NOMO-1 (cell line): ENCODE results near the gene RPS25.
"Not testable (repeated sequence)": the region's sequence is repeated elsewhere in the genome, so short reads cannot be mapped to it uniquely, and the experiment has no call there.

ENCODE experiments used
- DNase-seq, 2 experiments: peaks; one replicate each; lab custom pipeline; 2025; ENCODE audit not compliant: unreplicated experiment in 2 of 2; lab: John Stamatoyannopoulos, UW

The RPS25 gene

DNA sequence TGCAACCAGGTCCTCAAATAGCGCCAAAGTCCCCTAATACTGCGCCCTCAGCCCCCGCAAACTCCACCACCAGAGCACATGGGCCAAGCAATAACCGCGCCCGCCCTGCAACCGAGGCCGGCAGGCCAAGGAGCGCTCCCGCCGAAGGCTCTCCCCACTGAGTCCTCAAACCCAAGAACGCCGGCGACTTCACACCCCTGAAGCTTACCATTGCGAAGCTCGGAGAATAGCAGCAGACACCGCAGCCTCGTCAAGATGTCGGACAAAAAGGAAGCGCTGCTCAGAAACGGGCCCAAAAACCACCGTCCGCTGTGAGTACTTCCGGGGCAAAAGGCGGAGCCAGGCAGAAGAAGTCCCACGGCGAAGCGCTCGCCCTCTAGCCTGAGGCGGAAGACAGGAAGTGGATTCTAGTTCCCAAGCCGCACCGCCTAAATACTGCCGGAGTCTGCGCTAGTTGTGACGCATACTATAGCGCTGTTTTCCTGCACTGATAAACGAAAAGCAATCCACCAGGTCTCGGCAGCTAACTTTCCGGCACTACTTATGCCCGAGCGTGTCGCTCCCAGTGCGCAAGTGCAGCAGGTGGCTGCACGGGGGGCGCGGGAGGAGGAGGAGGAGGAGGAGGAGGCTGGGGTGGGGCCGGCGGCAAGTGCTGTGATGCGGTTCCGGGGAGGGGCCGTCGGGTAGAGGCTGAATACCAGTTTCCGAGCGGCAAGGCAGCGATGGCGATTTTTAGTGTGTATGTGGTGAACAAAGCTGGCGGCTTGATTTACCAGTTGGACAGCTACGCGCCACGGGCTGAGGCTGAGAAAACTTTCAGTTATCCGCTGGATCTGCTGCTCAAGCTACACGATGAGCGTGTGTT lies at the start of gene RPS25, which contains the start of gene TRAPPC4:
Gene RPS25, minus strand, starts transcription at position 270 of the 865 bp plus-strand sequence. Its CDS starts 59 bp downstream, at position 211.
Gene TRAPPC4, plus strand, starts transcription at position 693 of the 865 bp plus-strand sequence. Its CDS starts 30 bp downstream, at position 723.
- DNase-seq: peak; percentile 94 to 97

DNA sequence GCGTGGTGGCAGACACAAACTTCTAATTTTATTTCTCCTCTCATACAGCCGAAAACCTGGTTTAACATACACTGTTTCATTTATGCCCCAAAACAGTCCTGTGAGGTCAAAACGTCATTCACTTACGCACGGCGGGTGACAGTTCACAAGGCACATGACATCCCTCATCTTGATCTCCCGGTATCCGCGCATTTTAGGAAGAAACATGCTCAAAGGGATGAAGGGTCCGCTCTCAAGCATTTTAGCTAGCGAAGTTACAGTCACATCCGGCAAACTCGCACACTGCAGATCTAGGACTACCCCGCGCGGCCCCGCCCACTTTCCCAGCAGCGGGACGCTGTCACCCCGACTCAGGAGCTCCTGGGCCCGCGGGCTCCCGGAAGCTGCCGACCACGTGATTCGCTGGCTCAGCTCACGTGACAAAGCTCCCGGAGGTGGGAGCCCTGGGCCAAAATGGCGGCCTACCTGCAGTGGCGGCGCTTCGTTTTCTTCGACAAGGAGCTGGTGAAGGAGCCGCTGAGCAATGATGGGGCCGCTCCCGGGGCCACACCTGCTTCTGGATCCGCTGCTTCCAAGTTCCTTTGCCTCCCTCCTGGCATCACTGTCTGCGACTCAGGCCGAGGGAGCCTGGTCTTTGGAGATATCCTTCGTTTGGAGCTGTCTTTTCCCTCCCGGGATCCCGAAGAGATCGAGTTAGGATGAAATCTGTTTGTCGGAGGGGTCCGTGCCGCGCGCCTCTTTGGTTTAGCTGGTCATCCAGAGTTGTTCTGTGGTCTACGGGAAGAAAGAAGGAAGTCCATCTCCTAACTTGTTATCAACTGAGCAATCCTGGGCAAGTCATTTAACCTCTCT lies 49.5 kb upstream of the RPS25 start, which contains the start of gene VPS11:
Gene VPS11, plus strand, starts transcription at position 448 of the 852 bp plus-strand sequence. Its CDS starts 6 bp downstream, at position 454.
- DNase-seq: peak; percentile 96 to 97

DNA sequence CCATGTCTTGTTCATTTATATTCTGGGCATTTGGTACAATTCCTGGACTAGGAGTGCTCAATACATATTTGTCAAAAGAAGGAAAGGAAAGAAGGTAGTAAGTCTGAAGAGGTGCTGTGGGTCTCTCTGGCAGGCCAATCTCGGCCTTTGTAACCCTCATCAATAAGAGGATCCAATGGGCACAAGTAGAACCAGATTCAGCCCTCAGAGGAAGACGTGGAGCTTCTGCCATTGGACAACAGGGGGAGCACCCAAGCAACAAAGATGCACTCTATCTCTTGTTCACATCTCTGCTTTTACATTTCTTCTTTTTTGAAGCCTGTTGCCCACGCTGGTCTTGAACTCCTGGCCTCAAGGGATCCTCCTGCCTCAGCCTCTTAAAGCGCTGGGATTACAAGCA lies 47.2 kb upstream of the RPS25 start:
- DNase-seq: peak in 1 of 2 experiments; percentile 43

DNA sequence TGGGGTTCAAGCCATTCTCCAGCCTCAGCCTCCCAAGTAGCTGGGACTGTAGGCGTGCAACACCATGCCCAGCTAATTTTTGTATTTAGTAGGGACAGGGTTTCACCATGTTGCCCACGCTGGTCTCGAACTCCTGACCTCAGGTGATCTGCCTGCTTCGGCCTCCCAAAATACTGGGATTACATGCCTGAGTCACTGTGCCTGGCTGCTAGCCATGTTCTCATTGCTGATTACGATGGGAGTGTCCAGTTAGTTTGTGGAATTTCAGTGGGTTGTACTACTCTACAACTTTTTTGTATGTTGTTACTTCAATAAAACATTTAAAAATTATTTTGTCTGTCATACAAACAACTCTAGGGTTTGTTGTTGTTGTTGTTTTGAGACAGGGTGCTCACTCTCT lies 44.6 kb upstream of the RPS25 start:
- no peak for DNase-seq

DNA sequence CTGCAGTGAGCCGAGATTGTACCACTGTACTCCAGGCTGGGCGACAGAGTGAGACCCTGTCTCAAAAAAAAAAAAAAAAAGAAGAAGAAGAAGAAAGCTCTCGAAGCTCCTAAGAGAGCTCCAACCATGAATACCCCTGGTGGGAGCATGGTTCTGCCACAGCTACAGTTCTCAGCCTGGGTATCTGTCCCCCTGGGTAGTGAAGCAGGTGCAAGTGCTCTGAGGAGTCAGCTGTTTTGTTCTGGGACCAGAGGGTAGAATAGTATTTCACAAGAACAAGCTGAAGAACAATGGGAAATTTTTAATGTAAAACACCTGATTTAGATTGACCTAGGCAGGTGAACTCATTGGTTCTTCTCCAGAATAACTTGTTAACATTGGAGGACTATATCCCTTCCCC lies 43.1 kb upstream of the RPS25 start:
- DNase-seq: no peak

DNA sequence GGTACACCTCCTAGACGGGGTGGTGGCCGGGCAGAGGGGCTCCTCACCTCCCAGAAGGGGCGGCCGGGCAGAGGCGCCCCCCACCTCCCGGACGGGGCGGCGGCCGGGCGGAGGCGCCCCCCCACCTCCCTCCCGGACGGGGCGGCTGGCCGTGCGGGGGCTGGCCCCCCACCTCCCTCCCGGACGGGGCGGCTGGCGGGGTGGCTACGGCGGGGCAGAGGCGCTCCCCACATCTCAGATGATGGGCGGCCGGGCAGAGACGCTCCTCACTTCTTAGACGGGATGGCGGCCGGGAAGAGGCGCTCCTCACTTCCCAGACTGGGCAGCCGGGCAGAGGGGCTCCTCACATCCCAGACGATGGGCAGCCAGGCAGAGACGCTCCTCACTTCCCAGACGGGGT lies 41.0 kb upstream of the RPS25 start:
- not testable (repeated sequence) for DNase-seq

DNA sequence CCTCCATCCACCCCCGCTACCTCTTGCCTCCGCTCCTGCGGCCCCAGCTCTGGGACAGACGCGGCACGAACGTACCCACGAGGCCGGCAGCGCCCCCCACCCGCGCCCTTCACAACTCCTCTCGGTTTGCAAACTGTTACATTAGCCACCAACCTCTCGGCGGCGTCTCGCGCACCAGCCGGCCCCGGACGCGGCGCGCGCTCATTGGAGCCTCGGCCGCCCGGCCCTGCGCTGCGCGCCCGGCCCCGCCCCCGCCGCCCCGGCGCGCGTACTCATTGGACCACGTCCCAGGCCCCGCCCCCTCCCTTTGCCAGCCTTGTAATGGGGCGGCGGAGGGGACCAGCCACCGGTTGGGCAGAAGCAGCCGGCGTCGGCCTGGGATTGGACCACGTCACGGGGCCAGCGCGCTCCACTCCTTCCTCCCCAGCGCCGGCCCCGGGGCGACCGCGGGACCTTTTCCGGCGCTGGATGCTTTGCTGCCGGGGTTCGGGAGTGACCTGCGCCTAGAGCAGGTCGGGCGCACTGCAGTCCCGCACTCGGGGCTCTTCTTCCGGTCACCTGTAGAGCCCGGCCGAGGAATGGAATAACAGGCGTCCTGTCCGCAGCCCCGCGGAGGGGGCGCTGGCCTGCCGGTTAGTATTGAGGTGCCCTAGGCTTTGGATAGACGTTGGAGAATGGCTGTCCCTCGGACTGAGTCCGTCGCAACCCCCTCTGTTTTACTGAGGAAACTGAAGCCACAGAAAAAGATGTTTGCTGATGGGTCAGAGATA lies 39.0 kb upstream of the RPS25 start, which contains the start of gene HYOU1:
Gene HYOU1, minus strand, starts transcription at position 206 of the 770 bp plus-strand sequence. CDS start 1,045 bp downstream, outside the sequence.
- peak; percentile 96 to 97 for DNase-seq

DNA sequence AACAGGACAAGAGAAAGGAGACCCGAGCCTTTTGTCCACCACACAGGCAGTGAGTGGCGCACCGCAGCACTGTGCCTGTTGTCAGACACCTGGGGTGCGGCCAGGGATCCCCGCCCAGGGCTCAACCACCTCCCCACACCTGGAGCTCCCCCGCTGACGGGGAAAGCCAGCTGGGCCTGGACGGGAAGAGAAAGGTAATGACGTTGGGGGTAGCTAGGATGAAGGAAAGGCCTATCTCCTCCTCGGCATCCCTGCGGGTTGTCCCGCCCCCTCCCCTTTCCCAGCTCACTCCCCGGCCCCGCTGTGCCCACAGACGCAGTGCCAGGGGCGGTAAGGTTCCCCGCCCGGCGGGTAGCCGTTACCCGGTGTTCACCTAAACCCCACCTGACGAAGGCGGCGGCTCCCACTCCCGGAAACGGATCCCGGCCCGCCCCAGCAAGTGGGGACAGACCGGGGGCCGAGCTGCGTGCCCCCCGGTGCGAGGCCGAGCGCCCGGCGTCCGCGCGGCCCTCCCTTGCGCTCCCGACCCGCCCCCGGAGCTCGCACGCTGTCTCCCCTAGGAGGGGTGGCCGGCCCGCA lies 38.4 kb upstream of the RPS25 start:
- DNase-seq: peak in 1 of 2 experiments; percentile 9

DNA sequence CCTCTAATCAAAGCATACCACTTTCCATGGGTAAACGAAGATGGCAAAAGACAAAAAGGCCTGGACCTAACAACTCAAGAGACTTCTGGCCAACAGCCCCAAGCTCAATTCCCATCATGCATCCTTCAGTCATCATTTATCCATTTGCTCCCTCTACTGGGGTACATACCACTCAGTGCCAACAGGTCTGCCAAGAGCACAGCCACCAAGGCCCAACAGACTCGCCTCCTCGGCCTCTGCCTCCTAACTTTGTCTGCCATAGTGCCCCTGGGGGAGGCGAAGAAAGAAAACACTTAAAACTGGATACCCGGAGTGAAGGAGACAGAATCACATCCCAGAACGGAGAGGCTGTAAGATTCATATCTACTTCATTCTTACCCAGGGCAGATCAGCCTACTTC lies 37.8 kb upstream of the RPS25 start:
- peak; percentile 16 to 38 for DNase-seq

DNA sequence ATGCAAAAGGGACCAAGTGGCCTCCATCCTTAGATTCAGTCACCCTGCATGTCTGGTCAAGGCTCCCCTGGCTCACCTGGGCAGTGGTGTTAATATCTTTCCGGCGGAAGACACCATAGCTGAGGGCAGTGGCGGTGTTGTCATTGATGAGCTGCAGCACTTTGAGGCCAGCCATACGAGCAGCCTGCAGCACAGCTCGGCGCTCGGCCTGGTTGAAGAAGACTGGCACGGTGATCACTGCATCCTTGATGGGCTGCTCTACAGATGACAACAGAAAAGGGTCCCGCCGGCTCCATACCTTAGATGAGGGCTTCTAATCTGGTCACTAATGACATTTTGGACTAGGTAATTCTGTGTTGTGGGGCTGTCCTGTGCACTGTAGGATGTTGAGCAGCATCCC lies 36.3 kb upstream of the RPS25 start:
- no peak for DNase-seq

DNA sequence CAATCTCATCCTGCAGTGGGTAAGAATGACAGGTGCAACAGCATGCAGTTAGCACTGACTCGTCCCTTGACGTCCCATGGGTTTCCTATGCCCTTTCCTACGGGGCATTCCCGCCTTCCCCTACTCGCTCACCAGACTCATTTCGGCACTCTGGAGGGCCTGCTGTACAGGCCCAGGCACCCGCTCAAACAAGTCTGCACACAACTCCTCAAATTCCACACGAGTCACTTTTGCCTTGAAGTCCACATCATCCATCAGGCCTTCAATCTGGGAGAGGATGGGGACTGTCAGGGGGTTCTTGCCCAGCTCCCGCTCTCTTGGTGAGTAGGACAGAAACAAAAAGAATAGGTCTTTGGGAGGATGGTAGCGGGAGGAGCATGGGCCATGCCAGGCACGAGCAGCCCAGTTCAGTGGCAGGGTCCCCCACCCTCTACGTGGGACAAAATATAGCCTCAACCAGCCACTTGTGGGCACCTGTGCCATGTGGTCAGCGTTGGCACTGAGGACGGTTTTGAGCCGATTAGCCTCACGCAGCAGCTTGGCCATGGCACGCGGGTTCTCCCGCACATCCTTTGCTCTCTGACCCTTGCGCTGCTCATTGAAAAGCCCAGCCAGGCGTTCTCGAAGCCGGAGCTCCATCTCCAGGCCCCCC lies 34.1 kb upstream of the RPS25 start:
- no peak for DNase-seq

DNA sequence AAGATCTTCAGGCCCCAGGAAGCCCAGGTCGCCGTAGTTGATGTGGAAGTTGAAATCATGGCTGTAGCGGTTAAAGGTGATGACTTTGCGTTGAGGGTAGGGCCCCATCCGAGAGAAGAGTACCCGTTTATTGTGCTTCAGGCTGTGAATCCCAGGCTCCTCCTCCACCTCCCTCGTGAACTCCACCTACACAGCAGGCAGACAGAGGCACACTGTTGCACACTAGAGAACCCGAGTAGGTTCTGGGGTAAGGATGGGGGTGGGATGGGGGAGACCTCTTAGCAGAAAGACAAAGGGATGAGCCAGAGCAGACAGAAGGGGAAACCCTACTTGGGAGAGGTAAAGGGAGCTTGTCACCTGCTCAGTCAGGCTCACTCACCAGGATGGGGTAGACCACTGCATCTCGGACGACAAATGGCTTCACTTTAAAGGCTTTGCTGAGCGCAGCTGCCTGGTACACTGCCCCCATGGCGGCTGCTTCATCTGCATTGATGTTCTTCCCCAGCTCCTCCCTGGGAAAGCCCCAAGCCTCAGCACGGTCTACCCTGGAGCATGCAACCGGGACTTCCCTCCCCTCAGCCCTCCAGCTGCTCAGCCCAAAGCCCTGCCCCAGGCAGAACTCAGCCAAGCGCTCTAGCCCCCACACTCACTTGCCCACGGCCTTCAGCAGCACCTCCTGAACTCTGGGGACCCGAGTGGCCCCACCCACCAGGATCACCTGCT lies 33.5 kb upstream of the RPS25 start:
- no peak for DNase-seq

DNA sequence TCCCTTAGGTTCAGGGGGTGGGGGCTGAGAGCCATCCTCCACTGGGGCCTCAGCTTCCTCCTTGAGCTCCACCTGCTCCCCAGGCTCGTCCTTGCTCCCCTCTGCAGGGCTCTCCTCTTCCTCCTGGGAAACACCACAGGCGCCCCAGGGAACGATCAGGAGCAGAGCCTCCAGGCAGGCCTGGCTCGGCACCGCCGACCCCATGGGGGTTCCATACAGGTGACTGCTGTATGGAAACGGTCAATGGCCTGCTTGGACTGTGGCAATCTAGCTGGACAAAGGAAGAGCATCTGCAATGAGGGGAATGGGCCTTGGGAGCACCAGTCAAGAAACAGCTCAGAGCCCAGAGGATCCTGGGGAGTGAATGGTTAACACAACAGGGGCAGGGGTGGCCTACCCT lies 30.9 kb upstream of the RPS25 start:
- no peak for DNase-seq

DNA sequence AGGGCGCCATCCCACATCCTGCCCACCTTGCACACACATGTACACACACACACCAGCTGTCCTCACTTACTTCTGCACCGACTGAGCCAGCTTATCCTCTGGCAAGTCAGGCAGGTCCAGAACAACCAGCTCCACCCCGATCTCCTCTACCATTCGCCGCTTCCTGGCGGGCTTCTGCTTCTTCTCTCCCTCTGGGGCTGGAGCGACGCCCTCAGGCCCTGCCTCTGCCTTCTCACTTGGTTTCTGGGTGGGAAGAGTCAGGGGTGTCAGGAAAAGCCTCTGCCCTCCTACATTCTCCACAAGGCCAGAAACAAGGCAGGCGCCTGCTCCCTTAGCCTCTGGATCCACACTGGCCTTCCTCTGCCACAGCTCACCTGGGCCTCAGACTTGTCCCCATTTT lies 30.5 kb upstream of the RPS25 start:
- no peak for DNase-seq

DNA sequence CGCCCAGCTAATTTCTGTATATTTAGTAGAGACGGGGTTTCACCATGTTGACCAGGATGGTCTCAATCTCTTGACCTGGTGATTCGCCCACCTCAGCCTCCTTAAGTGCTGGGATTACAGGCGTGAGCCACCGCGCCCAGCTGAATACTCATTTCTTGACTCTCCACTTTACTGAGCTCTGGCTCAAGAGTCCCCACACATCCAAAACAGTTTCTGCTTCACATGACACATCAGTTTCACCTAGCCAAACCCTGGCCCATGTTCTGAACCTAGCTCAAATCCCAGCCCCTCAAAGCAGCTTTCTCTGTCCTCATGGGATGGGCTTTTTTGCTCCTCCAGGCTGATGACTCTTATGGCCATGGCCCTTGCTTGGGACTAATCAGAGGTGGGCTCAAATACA lies 29.1 kb upstream of the RPS25 start:
- no peak for DNase-seq

DNA sequence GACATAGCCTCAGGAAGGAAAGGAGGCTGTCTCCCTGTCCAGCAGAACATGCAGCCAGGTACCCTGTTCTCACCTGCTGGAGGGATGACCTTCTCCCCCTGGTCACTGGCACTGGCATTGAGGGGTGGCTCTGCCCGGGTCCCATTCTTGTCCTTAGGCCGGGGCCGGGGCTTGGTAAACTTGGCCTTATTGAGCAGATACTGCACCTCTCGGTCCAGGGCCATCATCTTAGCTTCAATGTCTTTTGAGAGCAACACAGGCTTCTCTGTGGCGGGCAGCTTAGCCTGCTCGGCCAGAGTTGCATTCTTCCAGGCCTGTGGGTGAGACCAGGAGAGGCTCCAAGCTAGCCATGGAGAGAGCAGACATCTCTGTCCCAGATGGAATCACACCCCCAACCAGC lies 28.3 kb upstream of the RPS25 start:
- DNase-seq: no peak

DNA sequence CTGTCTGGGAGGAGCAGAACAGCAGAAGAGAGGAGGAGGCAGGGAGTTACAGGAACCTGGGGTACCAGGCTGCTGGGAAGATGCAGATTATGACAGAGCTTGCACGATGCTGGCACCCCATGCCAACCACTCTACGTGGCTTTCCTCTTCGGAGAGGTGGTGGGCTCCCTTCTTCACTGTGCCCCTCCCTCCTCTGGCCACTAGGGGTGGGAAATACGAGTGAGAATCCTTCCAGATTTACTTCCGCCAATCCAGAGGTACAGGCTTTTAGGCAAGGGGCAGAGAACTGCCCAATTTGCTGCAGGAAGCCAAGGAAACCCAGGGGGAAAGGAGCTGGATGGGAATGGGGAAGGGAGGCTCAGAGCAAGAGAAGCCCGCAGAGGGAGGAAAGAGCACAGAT lies 26.6 kb upstream of the RPS25 start:
- DNase-seq: no peak

DNA sequence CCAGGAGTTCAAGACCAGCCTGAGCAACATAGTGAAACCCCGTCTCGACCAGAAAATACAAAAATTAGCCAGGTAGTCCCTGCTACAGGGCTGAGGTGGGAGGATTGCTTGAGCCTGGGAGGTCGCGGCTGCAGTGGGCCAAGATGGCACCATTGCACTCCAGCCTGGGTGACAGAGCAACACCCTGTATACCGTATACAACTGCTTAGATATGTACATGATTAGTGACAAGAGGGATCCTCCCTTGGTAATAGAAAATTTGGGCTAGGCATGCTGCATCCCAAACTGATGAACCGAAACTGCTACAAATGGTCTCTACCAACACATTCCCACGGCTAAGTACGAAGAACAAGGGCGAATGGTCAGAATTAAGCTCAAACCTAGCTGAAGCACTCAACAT lies 24.8 kb upstream of the RPS25 start:
- no peak for DNase-seq
